Measurements from ENCODE around the gene PHGDH.
A peak's percentile ranks its signal among the peaks of the same experiment; 100 is the strongest.
"Not testable (repeated sequence)": the region's sequence is repeated elsewhere in the genome, so short reads cannot be mapped to it uniquely, and the experiment has no call there.

Gene PHGDH

GRCh38 chr1:119711804-119712341 lies at the start of gene PHGDH:
PHGDH (plus strand) TSS chr1:119711934; CDS start chr1:119712023, 89 bp downstream.
- DNase-seq: peak; percentile 65 to 88

GRCh38 chr1:119662034-119662437 lies 49.7 kb upstream of the PHGDH start:
- DNase-seq: no peak

- no peak for DNase-seq
These were observed 47.7 kb upstream of the PHGDH start for GRCh38 chr1:119664067-119664466.

- DNase-seq: no peak
These were observed 44.6 kb upstream of the PHGDH start for GRCh38 chr1:119667173-119667572.

GRCh38 chr1:119670898-119671297 lies 40.8 kb upstream of the PHGDH start:
- DNase-seq: no peak

- DNase-seq: no peak
These were observed 38.4 kb upstream of the PHGDH start for GRCh38 chr1:119673171-119673940.

GRCh38 chr1:119674111-119674526 lies 37.6 kb upstream of the PHGDH start:
- DNase-seq: no peak

GRCh38 chr1:119674835-119675289 lies 36.9 kb upstream of the PHGDH start:
- DNase-seq: peak; percentile 28 to 73

GRCh38 chr1:119675349-119676345 lies 36.1 kb upstream of the PHGDH start:
- DNase-seq: peak; percentile 73 to 84

GRCh38 chr1:119676571-119677206 lies 35.0 kb upstream of the PHGDH start:
- no peak for DNase-seq

GRCh38 chr1:119679223-119679622 lies 32.5 kb upstream of the PHGDH start:
- no peak for DNase-seq

GRCh38 chr1:119680193-119680592 lies 31.5 kb upstream of the PHGDH start:
- DNase-seq: no peak

- DNase-seq: no peak
These were observed 31.0 kb upstream of the PHGDH start for GRCh38 chr1:119680723-119681122.

GRCh38 chr1:119681560-119681959 lies 30.2 kb upstream of the PHGDH start:
- no peak for DNase-seq

GRCh38 chr1:119682141-119682540 lies 29.6 kb upstream of the PHGDH start:
- DNase-seq: no peak

- no peak for DNase-seq
These were observed 27.8 kb upstream of the PHGDH start for GRCh38 chr1:119683893-119684292.

- peak in 1 of 2 experiments; percentile 20 for DNase-seq
These were observed 25.1 kb upstream of the PHGDH start for GRCh38 chr1:119686661-119687060.

GRCh38 chr1:119687434-119688079 lies 24.2 kb upstream of the PHGDH start:
- no peak for DNase-seq

GRCh38 chr1:119688810-119689209 lies 22.9 kb upstream of the PHGDH start:
- DNase-seq: no peak

- DNase-seq: no peak
These were observed 22.2 kb upstream of the PHGDH start for GRCh38 chr1:119689511-119689910.

GRCh38 chr1:119696863-119697262 lies 14.9 kb upstream of the PHGDH start:
- not testable (repeated sequence) for DNase-seq

- DNase-seq: no peak
These were observed 14.1 kb upstream of the PHGDH start for GRCh38 chr1:119697598-119697997.

Measured in NCI-H446 (cell line).